DOHH2 (cell line): ENCODE measurements around the gene TRIM58.

ENCODE experiments used
- H3F3A ChIP-seq: fragments of 200-600 bp; sonication (generic), shearing (Covaris generic); 2 replicates; pipeline ENCODE4 v1.6.0; 2016; ENCODE audit warnings: antibody characterized with exemption, mild to moderate bottlenecking; ENCODE audit not compliant: control insufficient read depth, insufficient read depth
- H3K27ac ChIP-seq: fragments of 200-600 bp; sonication (generic); 2 replicates; pipeline ENCODE4 v1.5.1; 2014; ENCODE audit warnings: low read depth, mild to moderate bottlenecking, low read length, moderate library complexity
- H3K27me3 ChIP-seq: fragments of 200-600 bp; sonication (generic); 2 replicates; pipeline ENCODE4 v1.6.1; 2014; ENCODE audit warnings: mild to moderate bottlenecking, low read length, mixed read lengths; ENCODE audit not compliant: control insufficient read depth
- H3K36me3 ChIP-seq: fragments of 200-600 bp; sonication (generic); 2 replicates; pipeline ENCODE4 v1.6.1; 2014; ENCODE audit warnings: mild to moderate bottlenecking, low read length, moderate library complexity, mixed read lengths; ENCODE audit not compliant: control insufficient read depth
- H3K4me1 ChIP-seq: fragments of 200-600 bp; sonication (generic); 2 replicates; pipeline ENCODE4 v1.6.1; 2014; ENCODE audit warnings: mild to moderate bottlenecking, low read length, mixed read lengths; ENCODE audit not compliant: control insufficient read depth
- H3K4me2 ChIP-seq: fragments of 200-600 bp; sonication (generic); 2 replicates; pipeline ENCODE4 v1.6.0; 2014; ENCODE audit warnings: mild to moderate bottlenecking, low read length, moderate library complexity
- H3K4me3 ChIP-seq: fragments of 200-600 bp; sonication (generic); 2 replicates; pipeline ENCODE4 v1.5.1; 2014; ENCODE audit warnings: mild to moderate bottlenecking, low read length, mixed read lengths
- H3K79me2 ChIP-seq: fragments of 200-600 bp; sonication (generic); 2 replicates; pipeline ENCODE4 v1.6.1; 2014; ENCODE audit warnings: mild to moderate bottlenecking, low read length, mixed read lengths; ENCODE audit not compliant: control insufficient read depth
- H3K9me2 ChIP-seq: fragments of 200-600 bp; sonication (generic); replicated peaks from 2 replicates; pipeline ENCODE4 v1.6.1; 2014; ENCODE audit warnings: mild to moderate bottlenecking, low read length, mixed read lengths; ENCODE audit not compliant: control insufficient read depth
- H3K9me3 ChIP-seq: fragments of 200-600 bp; sonication (generic); 2 replicates; pipeline ENCODE4 v1.6.1; 2014; ENCODE audit warnings: antibody characterized with exemption, low read length, mixed read lengths; ENCODE audit not compliant: control insufficient read depth, insufficient read depth
- H4K20me1 ChIP-seq: fragments of 200-600 bp; sonication (generic); 2 replicates; pipeline ENCODE4 v1.6.0; 2014; ENCODE audit warnings: low read depth, mild to moderate bottlenecking, antibody characterized with exemption, low read length, moderate library complexity; ENCODE audit not compliant: control insufficient read depth, insufficient read depth
- CTCF ChIP-seq: fragments of 200-600 bp; sonication (generic); IDR thresholded peaks from one replicate; pipeline ENCODE4 v1.5.1; 2014; ENCODE audit warnings: antibody characterized with exemption, mild to moderate bottlenecking, low read depth, low read length; ENCODE audit not compliant: poor library complexity, severe bottlenecking
- EZH2phosphoT487 ChIP-seq: fragments of 200-600 bp; sonication (generic); IDR thresholded peaks from 2 replicates; pipeline ENCODE4 v1.6.1; 2017; ENCODE audit warnings: borderline replicate concordance, mild to moderate bottlenecking, antibody characterized with exemption, low read length, moderate library complexity, mixed read lengths

TRIM58 gene

GRCh38 chr1:247884797-247885413 lies 27.9 kb downstream of the TRIM58 start:
- H3K4me1 ChIP-seq: no peaks in the 10 kb centered on the region
- no peak for TF ChIP-seq EZH2phosphoT487
- no peak for TF ChIP-seq CTCF
- H3K79me2 ChIP-seq: no peaks in the 10 kb centered on the region
- H3K36me3 ChIP-seq: no peaks in the 10 kb centered on the region
- no peak overlapping the region for H3K4me2 ChIP-seq
- H3K9me3 ChIP-seq: no peaks in the 10 kb centered on the region
- no peaks in the 10 kb centered on the region for H4K20me1 ChIP-seq
- no peak overlapping the region for H3K4me3 ChIP-seq
- no peaks in the 10 kb centered on the region for H3K27me3 ChIP-seq
- H3K27ac ChIP-seq: no peak overlapping the region
- H3K9me2 ChIP-seq: no peaks in the 10 kb centered on the region
- H3F3A ChIP-seq: no peaks in the 10 kb centered on the region

GRCh38 chr1:247895163-247895637 lies 38.2 kb downstream of the TRIM58 start, which contains the start of gene OR2W3:
TSS of gene OR2W3 (plus strand) at chr1:247895587. CDS start at chr1:247895587, 0 bp downstream.
- no peaks in the 10 kb centered on the region for H4K20me1 ChIP-seq

GRCh38 chr1:247895976-247896375 lies 39.0 kb downstream of the TRIM58 start:
- Histone ChIP-seq H3K27ac (no peak overlapping the region), H4K20me1 (no peaks in the 10 kb centered on the region), H3K9me3 (no peaks in the 10 kb centered on the region), H3K4me2 (no peak overlapping the region), H3K27me3 (no peaks in the 10 kb centered on the region), H3K4me3 (no peak overlapping the region), H3K79me2 (no peaks in the 10 kb centered on the region), H3K36me3 (no peaks in the 10 kb centered on the region), H3F3A (no peaks in the 10 kb centered on the region), H3K4me1 (no peaks in the 10 kb centered on the region), H3K9me2 (no peaks in the 10 kb centered on the region)
- no peak for TF ChIP-seq EZH2phosphoT487
- TF ChIP-seq CTCF: no peak

More at GRCh38 chr1:247895163-247895637, 38.2 kb downstream of the TRIM58 start, which contains the start of gene OR2W3:
- no peaks in the 10 kb centered on the region for H3K79me2 ChIP-seq
- TF ChIP-seq EZH2phosphoT487 (no peak), CTCF (no peak)
- H3K4me2 ChIP-seq: no peak within 1 kb of the TSS
- H3K4me3 ChIP-seq: no peak within 1 kb of the TSS
- H3K27ac ChIP-seq: no peak within 1 kb of the TSS
- H3K9me2 ChIP-seq: no peaks in the 10 kb centered on the region
- no peaks in the 10 kb centered on the region for H3K36me3 ChIP-seq
- H3K4me1 ChIP-seq: no peaks in the 10 kb centered on the region
- H3F3A ChIP-seq: no peaks in the 10 kb centered on the region
- H3K27me3 ChIP-seq: no peaks in the 10 kb centered on the region
- H3K9me3 ChIP-seq: no peaks in the 10 kb centered on the region
